Stimulated activated CD4-positive, alpha-beta T cell treated with anti-CD3 and anti-CD28 coated beads, Interleukin-2, amount 100 ng/mL, for 4 hours (primary cell): ENCODE results near the gene CAPN11.

Experiments used
- DNase-seq: peaks from one replicate; pipeline ENCODE4 v3.0.0-alpha.2; 2020; ENCODE audit warnings: low read depth

CAPN11 gene

GRCh38 chr6:44156494-44157151 lies 2.0 kb upstream of the CAPN11 start:
- DNase-seq: no peak

GRCh38 chr6:44157152-44157521 lies 1.5 kb upstream of the CAPN11 start:
- no peak for DNase-seq

GRCh38 chr6:44161997-44162338 lies 3.3 kb downstream of the CAPN11 start:
- no peak for DNase-seq

- DNase-seq: no peak
Measured at GRCh38 chr6:44162876-44163625, 4.4 kb downstream of the CAPN11 start.

GRCh38 chr6:44166116-44166515 lies 7.5 kb downstream of the CAPN11 start:
- no peak for DNase-seq

GRCh38 chr6:44166591-44167184 lies 8.1 kb downstream of the CAPN11 start:
- DNase-seq: no peak

GRCh38 chr6:44167567-44167966 lies 8.9 kb downstream of the CAPN11 start:
- DNase-seq: no peak

GRCh38 chr6:44169154-44169553 lies 10.5 kb downstream of the CAPN11 start:
- DNase-seq: no peak

- DNase-seq: no peak
Measured at GRCh38 chr6:44169886-44170570, 11.4 kb downstream of the CAPN11 start.

GRCh38 chr6:44171899-44172546 lies 13.4 kb downstream of the CAPN11 start:
- no peak for DNase-seq

- DNase-seq: peak; percentile 68
Measured at GRCh38 chr6:44172731-44173500, 14.3 kb downstream of the CAPN11 start.

GRCh38 chr6:44176130-44176761 lies 17.6 kb downstream of the CAPN11 start:
- no peak for DNase-seq

- no peak for DNase-seq
Measured at GRCh38 chr6:44176762-44177509, 18.3 kb downstream of the CAPN11 start.

- no peak for DNase-seq
Measured at GRCh38 chr6:44177691-44178423, 19.2 kb downstream of the CAPN11 start.

- DNase-seq: no peak
Measured at GRCh38 chr6:44178424-44179071, 19.9 kb downstream of the CAPN11 start.

GRCh38 chr6:44179072-44179536 lies 20.5 kb downstream of the CAPN11 start:
- no peak for DNase-seq

GRCh38 chr6:44179648-44180047 lies 21.0 kb downstream of the CAPN11 start:
- DNase-seq: no peak

GRCh38 chr6:44180406-44180805 lies 21.8 kb downstream of the CAPN11 start:
- DNase-seq: no peak

- DNase-seq: no peak
Measured at GRCh38 chr6:44180886-44181285, 22.3 kb downstream of the CAPN11 start.
